ENCODE measurements around the gene FRMD4B. TPM values are rescaled to one million over a fixed set of nuclear protein-coding genes. Genes with fewer than 3 reads are reported as not detected.

FRMD4B gene
- total RNA-seq, 4 donors from 2014 or later: 58.0 to 71.9 (median 63.4) TPM

DNA sequence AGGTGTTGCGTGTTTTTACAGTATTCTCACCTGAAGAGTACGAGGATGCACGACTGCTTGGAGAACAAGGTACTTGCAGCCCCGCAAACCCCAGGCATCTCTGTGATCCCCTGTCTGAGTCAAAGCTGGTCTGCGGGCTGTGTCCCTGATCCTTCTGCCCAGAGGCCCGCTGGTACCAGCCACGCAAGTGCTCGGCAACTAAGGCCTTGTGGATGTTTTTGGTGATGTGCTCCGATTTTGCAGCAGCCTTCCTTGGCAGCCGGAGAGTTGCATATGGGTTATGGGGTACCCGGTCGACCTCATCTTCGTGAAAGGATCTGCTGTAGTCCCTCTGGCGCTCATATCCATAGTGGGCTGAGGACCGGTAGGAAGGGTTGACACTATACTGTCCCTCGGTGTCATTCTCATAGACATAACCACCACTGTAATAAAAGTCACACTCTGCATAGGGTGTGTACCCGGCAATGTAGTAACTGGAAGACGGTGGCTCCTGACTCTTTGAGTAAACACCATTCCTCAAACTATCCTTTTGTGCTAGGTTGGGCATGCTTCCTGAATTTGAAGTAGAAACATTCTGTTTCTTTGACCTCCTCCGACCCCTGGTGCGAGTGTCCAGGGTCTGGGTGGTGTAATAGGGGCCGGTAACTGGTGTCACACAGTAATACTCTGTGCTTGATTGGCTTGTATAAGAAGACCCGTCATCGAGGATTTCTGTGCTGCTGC is 204.9 kb downstream of the FRMD4B start:
- intact Hi-C loops (cut with DNase I; ENCODE audit: low total_unique reads): no loop called here
- WGBS, 2 donors: 88 to 93% methylated on average over 23 of the region's 23 CpGs
- DNase-seq (ENCODE audit: low spot score in 2 of 2): no peak
- TF ChIP-seq, protein P1, sequence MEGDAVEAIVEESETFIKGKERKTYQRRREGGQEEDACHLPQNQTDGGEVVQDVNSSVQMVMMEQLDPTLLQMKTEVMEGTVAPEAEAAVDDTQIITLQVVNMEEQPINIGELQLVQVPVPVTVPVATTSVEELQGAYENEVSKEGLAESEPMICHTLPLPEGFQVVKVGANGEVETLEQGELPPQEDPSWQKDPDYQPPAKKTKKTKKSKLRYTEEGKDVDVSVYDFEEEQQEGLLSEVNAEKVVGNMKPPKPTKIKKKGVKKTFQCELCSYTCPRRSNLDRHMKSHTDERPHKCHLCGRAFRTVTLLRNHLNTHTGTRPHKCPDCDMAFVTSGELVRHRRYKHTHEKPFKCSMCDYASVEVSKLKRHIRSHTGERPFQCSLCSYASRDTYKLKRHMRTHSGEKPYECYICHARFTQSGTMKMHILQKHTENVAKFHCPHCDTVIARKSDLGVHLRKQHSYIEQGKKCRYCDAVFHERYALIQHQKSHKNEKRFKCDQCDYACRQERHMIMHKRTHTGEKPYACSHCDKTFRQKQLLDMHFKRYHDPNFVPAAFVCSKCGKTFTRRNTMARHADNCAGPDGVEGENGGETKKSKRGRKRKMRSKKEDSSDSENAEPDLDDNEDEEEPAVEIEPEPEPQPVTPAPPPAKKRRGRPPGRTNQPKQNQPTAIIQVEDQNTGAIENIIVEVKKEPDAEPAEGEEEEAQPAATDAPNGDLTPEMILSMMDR (IDR thresholded peaks at IDR 0.05): no peak
- no peak for TF ChIP-seq POLR2A (IDR thresholded peaks at IDR 0.05)
- H3K4me3 ChIP-seq (ENCODE audit: low read depth, poor library complexity, severe bottlenecking): no peak overlapping the region

DNA sequence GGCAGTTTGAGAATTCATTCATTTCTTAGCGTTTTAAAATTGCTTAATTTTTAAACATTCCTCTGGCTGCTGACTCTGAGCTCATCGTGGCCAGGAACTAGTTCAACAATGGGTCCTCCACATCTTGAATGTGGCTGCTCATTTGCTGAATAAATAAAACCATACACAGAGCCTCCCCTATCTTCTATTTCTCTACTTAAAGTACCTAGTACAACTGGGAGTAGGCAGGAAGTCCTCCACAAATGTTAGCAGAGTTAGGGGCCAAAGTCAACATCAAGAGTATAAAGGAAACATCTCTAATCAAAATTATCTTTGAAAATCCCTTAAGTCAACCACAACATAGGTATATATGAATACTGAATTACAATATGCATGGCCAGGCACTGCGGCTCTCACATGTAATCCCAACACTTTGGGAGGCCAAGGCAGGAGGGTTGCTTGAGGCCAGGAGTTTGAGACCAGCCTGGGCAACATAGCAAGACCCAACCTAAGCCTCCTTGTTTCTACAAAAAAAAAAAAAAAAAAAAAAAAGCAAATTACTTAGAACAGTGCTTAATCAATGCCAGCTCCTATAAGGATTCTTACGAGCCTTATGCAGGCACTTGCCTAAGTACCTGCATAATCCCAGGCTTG is 206.0 kb downstream of the FRMD4B start:
- no peak for DNase-seq (ENCODE audit: low spot score in 2 of 2)
- 73 to 77% methylated on average over 4 of the region's 4 CpGs for WGBS, 2 donors
- intact Hi-C loops (cut with DNase I; ENCODE audit: low total_unique reads): no loop called here
- H3K4me3 ChIP-seq (ENCODE audit: low read depth, poor library complexity, severe bottlenecking): no peak overlapping the region
- TF ChIP-seq, protein P1 (IDR thresholded peaks at IDR 0.05): no peak
- no peak for TF ChIP-seq POLR2A (IDR thresholded peaks at IDR 0.05)

DNA sequence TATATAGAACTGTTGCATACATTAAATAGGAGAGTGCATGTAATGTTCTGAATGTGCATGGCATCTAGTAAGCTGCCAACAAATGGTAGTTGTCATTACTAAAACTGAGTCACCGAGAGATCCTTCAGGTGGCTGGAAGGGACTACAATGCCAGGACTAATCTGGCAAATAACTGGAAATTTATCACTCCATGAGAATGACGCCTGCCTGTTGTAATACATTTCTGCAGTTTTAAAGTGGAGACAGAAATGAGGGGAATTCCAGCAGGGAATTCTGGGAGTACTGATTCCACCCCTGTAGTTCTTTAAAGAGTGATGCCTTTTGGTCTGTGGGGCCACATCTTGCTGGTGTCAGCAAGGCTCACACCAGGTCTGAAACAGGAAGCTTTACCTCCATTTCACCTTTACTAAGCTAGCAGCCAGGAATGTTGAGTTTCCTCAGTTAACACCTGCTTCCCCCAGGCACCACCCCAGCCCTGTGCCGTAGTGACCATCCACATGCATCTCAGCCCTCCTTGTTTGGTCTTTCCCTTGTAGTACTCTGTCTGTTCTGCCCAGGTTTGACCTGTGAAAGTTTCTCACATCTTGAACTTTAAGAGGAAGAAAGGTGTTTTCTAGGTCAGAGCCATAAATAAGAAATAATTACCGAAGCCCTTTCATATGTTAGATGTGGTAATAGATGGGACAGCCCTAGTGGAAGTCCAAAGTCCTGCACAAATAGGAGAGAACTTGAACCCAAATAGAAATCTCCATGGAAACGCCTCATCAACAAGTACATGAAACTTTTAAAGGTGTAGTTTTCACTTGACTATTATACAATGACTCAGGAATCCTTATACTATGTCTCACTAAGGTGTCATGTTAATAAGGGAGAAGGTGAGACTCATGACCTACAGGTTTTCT is 206.8 kb downstream of the FRMD4B start:
- intact Hi-C loops (cut with DNase I; ENCODE audit: low total_unique reads): no loop called here
- 62 to 71% methylated on average over 5 of the region's 5 CpGs for whole genome bisulfite sequencing, 2 donors
- no peak overlapping the region for H3K4me3 ChIP-seq (ENCODE audit: low read depth, poor library complexity, severe bottlenecking)
- TF ChIP-seq, protein P1 (IDR thresholded peaks at IDR 0.05): no peak
- TF ChIP-seq POLR2A (IDR thresholded peaks at IDR 0.05): no peak
- DNase-seq (ENCODE audit: low spot score in 2 of 2): no peak

DNA sequence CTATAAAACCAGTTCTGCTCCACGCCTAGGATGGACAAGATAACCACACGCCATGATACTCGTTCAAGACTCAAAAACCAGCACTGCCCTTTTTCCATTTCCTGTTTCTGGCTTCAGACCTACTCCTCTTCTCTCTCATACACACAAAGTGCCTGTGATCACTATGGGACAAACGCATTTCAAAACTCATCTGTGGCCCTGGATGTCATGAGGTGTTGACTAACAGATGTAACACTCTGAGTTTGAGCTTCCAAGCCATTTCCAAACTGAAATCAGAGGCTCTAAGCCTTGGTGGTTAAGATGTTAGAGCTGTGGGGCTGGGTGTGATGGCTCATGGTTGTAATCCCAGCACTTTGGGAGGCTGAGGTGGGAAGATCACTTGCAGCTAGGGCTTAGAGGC is 207.8 kb downstream of the FRMD4B start:
- intact Hi-C loops (cut with DNase I; ENCODE audit: low total_unique reads): no loop called here
- WGBS, 2 donors: 85 to 92% methylated on average over 4 of the region's 4 CpGs
- TF ChIP-seq, protein P1 (IDR thresholded peaks at IDR 0.05): no peak
- TF ChIP-seq POLR2A (IDR thresholded peaks at IDR 0.05): no peak
- no peak for DNase-seq (ENCODE audit: low spot score in 2 of 2)
- H3K4me3 ChIP-seq (ENCODE audit: low read depth, poor library complexity, severe bottlenecking): no peak overlapping the region

DNA sequence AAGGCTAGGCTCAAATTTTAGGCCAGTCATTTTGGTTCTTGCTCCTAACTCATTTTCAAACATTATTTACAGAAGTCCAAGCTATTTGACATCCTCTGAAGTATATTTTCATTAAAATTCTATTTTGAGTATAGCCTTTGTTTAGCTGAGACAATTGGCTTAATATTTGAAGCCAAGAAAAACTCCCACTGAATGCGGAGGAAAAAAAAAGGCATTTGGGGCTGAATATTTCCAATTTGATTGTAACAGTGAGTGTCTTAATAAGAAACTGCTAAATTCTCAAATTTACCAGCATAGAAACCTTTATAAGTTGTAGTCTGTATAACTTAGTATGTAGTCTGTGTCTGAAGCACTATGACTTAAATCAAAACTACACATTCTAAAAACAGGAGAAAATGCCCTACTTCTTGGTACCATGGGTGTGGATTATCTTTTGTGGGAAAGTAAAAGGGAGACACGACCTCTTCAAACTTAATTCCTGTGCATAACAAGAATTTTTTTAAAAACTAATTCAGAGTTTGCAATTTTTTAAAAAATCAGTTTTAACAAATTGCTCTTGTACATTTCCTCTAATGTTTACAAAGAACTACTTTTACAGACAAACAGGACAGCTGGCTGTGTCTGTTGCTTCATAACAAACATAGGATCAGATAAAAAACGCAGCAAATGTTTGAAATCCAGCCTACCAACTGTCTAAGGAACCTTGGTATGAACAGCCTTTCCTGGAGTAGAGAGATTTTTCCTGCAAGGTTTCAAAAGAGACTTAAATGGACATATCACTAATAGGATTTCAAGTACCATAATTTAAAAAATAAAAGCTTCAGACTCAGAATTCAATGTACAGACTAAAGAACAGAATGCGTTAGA is 210.8 kb downstream of the FRMD4B start:
- TF ChIP-seq, protein P1 (IDR thresholded peaks at IDR 0.05): no peak
- no peak for TF ChIP-seq POLR2A (IDR thresholded peaks at IDR 0.05)
- DNase-seq (ENCODE audit: low spot score in 2 of 2): no peak
- 77 to 79% methylated on average over 4 of the region's 4 CpGs for WGBS, 2 donors
- intact Hi-C loops (cut with DNase I; ENCODE audit: low total_unique reads): no loop called here
- H3K4me3 ChIP-seq (ENCODE audit: low read depth, poor library complexity, severe bottlenecking): no peak overlapping the region

Measured in lower leg skin (tissue), 4 donors.